H9 (cell line): ENCODE data around the gene CACNA2D4. TPM values are rescaled to one million over a fixed set of nuclear protein-coding genes. Genes with fewer than 3 reads are reported as not detected.

Source experiments
- DNase-seq: peaks from one replicate; pipeline ENCODE4 v3.0.0-alpha.2; 2017
- H2AFZ ChIP-seq: one replicate; pipeline ENCODE4 v1.6.1; 2013; ENCODE audit warnings: mild to moderate bottlenecking, low read length, control low read depth, moderate library complexity
- H2AK5ac ChIP-seq: 2 replicates; pipeline ENCODE4 v1.6.1; 2013; ENCODE audit warnings: low read length, control low read depth, mixed read lengths; ENCODE audit not compliant: insufficient read length
- H2BK120ac ChIP-seq: one replicate; pipeline ENCODE4 v1.6.1; 2013; ENCODE audit warnings: low read depth, mild to moderate bottlenecking, low read length, control low read depth, inconsistent platforms; ENCODE audit not compliant: poor library complexity, severe bottlenecking
- H2BK12ac ChIP-seq: 2 replicates; pipeline ENCODE4 v1.6.1; 2013; ENCODE audit warnings: low read length, control low read depth, mixed read lengths, low read depth; ENCODE audit not compliant: insufficient read length
- H2BK15ac ChIP-seq: 2 replicates; pipeline ENCODE4 v1.6.1; 2013; ENCODE audit warnings: low read depth, low read length, control low read depth
- H2BK20ac ChIP-seq: one replicate; pipeline ENCODE4 v1.6.1; 2013; ENCODE audit warnings: low read depth, mild to moderate bottlenecking, low read length, control low read depth, inconsistent platforms; ENCODE audit not compliant: poor library complexity, severe bottlenecking
- H2BK5ac ChIP-seq: 2 replicates; pipeline ENCODE4 v1.6.1; 2013; ENCODE audit warnings: low read length, control low read depth, mixed read lengths; ENCODE audit not compliant: insufficient read length
- H3K14ac ChIP-seq: 2 replicates; pipeline ENCODE4 v1.6.1; 2013; ENCODE audit warnings: low read length, control low read depth; ENCODE audit not compliant: insufficient read depth
- H3K18ac ChIP-seq: 2 replicates; pipeline ENCODE4 v1.6.1; 2013; ENCODE audit warnings: low read depth, mild to moderate bottlenecking, mixed read lengths, low read length, control low read depth; ENCODE audit not compliant: insufficient read length
- H3K23ac ChIP-seq: 2 replicates; pipeline ENCODE4 v1.6.1; 2013; ENCODE audit warnings: low read length, control low read depth, mixed read lengths, low read depth; ENCODE audit not compliant: insufficient read length
- H3K23me2 ChIP-seq: 2 replicates; pipeline ENCODE4 v1.6.1; 2013; ENCODE audit warnings: low read depth, mild to moderate bottlenecking, mixed read lengths, low read length, control low read depth; ENCODE audit not compliant: insufficient read length, poor library complexity, severe bottlenecking
- H3K27ac ChIP-seq: 2 replicates; pipeline ENCODE4 v1.5.1; 2013; ENCODE audit warnings: low read length, control low read depth, mixed read lengths, low read depth; ENCODE audit not compliant: insufficient read length
- H3K27me3 ChIP-seq: 2 replicates; pipeline ENCODE4 v1.6.1; 2013; ENCODE audit warnings: low read length, control low read depth, inconsistent platforms; ENCODE audit not compliant: insufficient read depth
- H3K4ac ChIP-seq: 2 replicates; pipeline ENCODE4 v1.6.1; 2013; ENCODE audit warnings: low read depth, mild to moderate bottlenecking, control low read depth, inconsistent platforms, low read length, moderate library complexity
- H3K4me1 ChIP-seq: 2 replicates; pipeline ENCODE4 v1.6.1; 2013; ENCODE audit warnings: low read length, control low read depth, inconsistent platforms; ENCODE audit not compliant: insufficient read depth
- H3K4me2 ChIP-seq: 2 replicates; pipeline ENCODE4 v1.6.1; 2013; ENCODE audit warnings: low read length, control low read depth, mixed read lengths; ENCODE audit not compliant: insufficient read length, insufficient read depth
- H3K56ac ChIP-seq: 2 replicates; pipeline ENCODE4 v1.6.1; 2013; ENCODE audit warnings: low read depth, mild to moderate bottlenecking, mixed read lengths, low read length, control low read depth; ENCODE audit not compliant: insufficient read length
- H3K79me1 ChIP-seq: 2 replicates; pipeline ENCODE4 v1.6.1; 2013; ENCODE audit warnings: low read depth, mild to moderate bottlenecking, moderate library complexity, low read length, control low read depth, inconsistent platforms; ENCODE audit not compliant: insufficient read depth, poor library complexity, severe bottlenecking
- H3K79me2 ChIP-seq: 2 replicates; pipeline ENCODE4 v1.6.1; 2013; ENCODE audit warnings: low read length, control low read depth, inconsistent platforms; ENCODE audit not compliant: insufficient read depth
- H3K9ac ChIP-seq: 2 replicates; pipeline ENCODE4 v1.6.1; 2013; ENCODE audit warnings: low read length, control low read depth, mixed read lengths; ENCODE audit not compliant: insufficient read length; ENCODE audit errors: extremely low read depth
- H3K9me3 ChIP-seq: one replicate; pipeline ENCODE4 v1.6.1; 2013; ENCODE audit warnings: low read depth, low read length, inconsistent platforms; ENCODE audit not compliant: control insufficient read depth
- H3T11ph ChIP-seq: one replicate; pipeline ENCODE4 v1.6.1; 2013; ENCODE audit warnings: mild to moderate bottlenecking, low read length, control low read depth, inconsistent platforms
- H4K20me1 ChIP-seq: one replicate; pipeline ENCODE4 v1.6.1; 2013; ENCODE audit not compliant: control insufficient read depth, insufficient read length, insufficient read depth
- H4K5ac ChIP-seq: 2 replicates; pipeline ENCODE4 v1.6.1; 2013; ENCODE audit warnings: low read depth, mild to moderate bottlenecking, mixed read lengths, low read length, control low read depth; ENCODE audit not compliant: insufficient read length
- H4K8ac ChIP-seq: replicated peaks from 2 replicates; pipeline ENCODE4 v1.6.1; 2013; ENCODE audit warnings: low read length, control low read depth, mixed read lengths, low read depth; ENCODE audit not compliant: insufficient read length
- H4K91ac ChIP-seq: 2 replicates; pipeline ENCODE4 v1.6.1; 2013; ENCODE audit warnings: low read depth, mild to moderate bottlenecking, moderate library complexity, mixed read lengths, low read length, control low read depth; ENCODE audit not compliant: insufficient read length
- H3K27ac Mint-ChIP-seq, 3 experiments: 2 replicates in 2 of 3; 3 replicates in 1 of 3; pipeline ENCODE4 v1.8.0; 2020 to 2021; ENCODE audit warnings: mixed read lengths in 3 of 3, mild to moderate bottlenecking in 1 of 3, moderate library complexity in 1 of 3
- H3K27me3 Mint-ChIP-seq: 2 replicates; pipeline ENCODE4 v1.8.0; 2021; ENCODE audit warnings: low read depth, mild to moderate bottlenecking, moderate library complexity, mixed read lengths
- H3K36me3 Mint-ChIP-seq, 3 experiments: 2 replicates in 2 of 3; 3 replicates in 1 of 3; pipeline ENCODE4 v1.8.0; 2020 to 2021; ENCODE audit warnings: low read depth in 3 of 3, mixed read lengths in 3 of 3; ENCODE audit not compliant: insufficient read depth in 1 of 3
- H3K4me1 Mint-ChIP-seq, 2 experiments: 2 replicates each; pipeline ENCODE4 v1.8.0; 2020; ENCODE audit warnings: mixed read lengths in 2 of 2
- H3K4me3 Mint-ChIP-seq, 2 experiments: 2 replicates in 1 of 2; 3 replicates in 1 of 2; pipeline ENCODE4 v1.8.0; 2020 to 2021; ENCODE audit warnings: mild to moderate bottlenecking in 2 of 2, mixed read lengths in 2 of 2, moderate library complexity in 1 of 2
- H3K9me3 Mint-ChIP-seq, 2 experiments: 2 replicates in 1 of 2; 3 replicates in 1 of 2; pipeline ENCODE4 v1.8.0; 2020; ENCODE audit warnings: mild to moderate bottlenecking in 2 of 2, mixed read lengths in 2 of 2, moderate library complexity in 1 of 2
- WGBS: extraction: QIAGEN DNeasy Blood & Tissue Kit; methylation state at CpG from one replicate; pipeline ENCODE4 v1.1.7; 2013; ENCODE audit warnings: missing lambda C conversion rate, low lambda C conversion rate, mixed read lengths; ENCODE audit not compliant: insufficient read length; ENCODE audit errors: extremely low coverage; 5-methylcytosine and 5-hydroxymethylcytosine counted together
- total RNA-seq: library from RNA; stranded (reverse); gene quantifications from 2 replicates; pipeline ENCODE4 v1.2.1, GENCODE V29; 2021
- TF ChIP-seq, protein P1 (sequence below): fragments of 200-600 bp; sonication (generic); conservative IDR thresholded peaks from 3 replicates; pipeline ENCODE4 v1.8.0; 2021; ENCODE audit warnings: antibody characterized with exemption, mild to moderate bottlenecking

Gene CACNA2D4
- total RNA-seq, 1 experiment from 2014 or later = 0.79 TPM

DNA sequence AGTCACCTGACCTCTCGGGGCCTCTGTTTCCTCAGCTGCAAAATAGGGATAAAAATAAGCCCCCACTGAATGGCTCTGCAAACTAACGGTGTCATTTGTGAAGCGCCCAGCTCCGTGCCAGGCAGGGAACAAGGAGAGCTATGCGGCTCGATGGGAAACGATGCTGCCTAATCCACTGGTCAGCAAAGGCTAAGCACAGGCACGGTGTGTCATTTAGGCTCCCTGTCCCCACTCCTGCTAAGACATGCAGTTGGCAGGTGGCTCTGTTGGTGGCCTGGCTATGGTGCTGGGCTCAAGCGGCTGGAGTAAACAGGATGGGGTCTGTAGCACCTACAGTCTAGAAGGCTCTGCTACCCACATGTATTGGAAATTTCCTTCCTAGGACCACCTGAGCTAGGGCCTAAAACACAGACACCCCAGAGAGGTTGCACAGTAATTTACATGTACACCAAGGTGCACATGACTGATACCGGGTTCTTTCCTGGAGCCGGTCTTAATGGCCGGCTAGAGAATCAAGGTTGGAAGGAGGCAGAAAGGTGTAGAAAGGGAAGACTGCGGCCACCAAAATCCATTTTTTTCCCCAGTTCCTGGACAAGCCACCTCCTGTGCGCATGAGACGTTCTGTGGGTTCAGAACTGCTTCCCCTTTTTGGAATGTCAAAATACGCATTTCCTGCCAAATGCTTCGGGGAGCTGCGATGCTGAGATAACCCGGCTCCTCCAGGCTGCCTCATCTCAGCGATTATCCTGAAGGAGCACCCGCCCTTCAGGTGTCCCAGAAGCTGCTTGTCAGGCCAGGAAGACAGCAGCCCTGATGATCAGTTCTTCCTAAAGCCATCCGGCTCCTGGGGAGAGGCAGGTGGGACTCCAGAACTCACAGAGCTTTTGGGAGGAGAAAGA lies 1.0 kb downstream of the CACNA2D4 start:
- Histone ChIP-seq H3K9me3 (no peaks in the 10 kb centered on the region), H3K4me2 (no peak overlapping the region), H2BK15ac (no peak overlapping the region), H2BK12ac (no peak overlapping the region), H2BK5ac (no peak overlapping the region), H2AK5ac (no peak overlapping the region), H3K23me2 (no peaks in the 10 kb centered on the region), H3K56ac (no peak overlapping the region), H4K8ac (no peak overlapping the region), H3K79me1 (no peaks in the 10 kb centered on the region), H3K9ac (no peak overlapping the region), H3K4me1 (no peaks in the 10 kb centered on the region), H3K4ac (no peak overlapping the region), H2BK120ac (no peak overlapping the region), H3K27ac (no peak overlapping the region), H3K14ac (no peak overlapping the region), H3K18ac (no peak overlapping the region), H4K5ac (no peak overlapping the region), H4K20me1 (no peaks in the 10 kb centered on the region), H3K27me3 (no peaks in the 10 kb centered on the region), H2BK20ac (no peak overlapping the region), H3K23ac (no peak overlapping the region), H4K91ac (no peak overlapping the region), H3T11ph (no peak overlapping the region), H3K79me2 (no peaks in the 10 kb centered on the region), H2AFZ (no peak overlapping the region)
- no CpG with 5 or more reads among the region's 22 CpGs for WGBS
- H3K36me3 Mint-ChIP-seq = no peaks in the 10 kb centered on the region; a peak in 1 of 7 replicates
- DNase-seq = peak; percentile 22
- no peaks in the 10 kb centered on the region for H3K9me3 Mint-ChIP-seq
- no peak overlapping the region; a peak in 1 of 5 replicates for H3K4me3 Mint-ChIP-seq
- H3K27ac Mint-ChIP-seq = peak overlapping the region in 1 of 3 experiments; percentile 11; a peak in 3 of 7 replicates
- TF ChIP-seq, protein P1, sequence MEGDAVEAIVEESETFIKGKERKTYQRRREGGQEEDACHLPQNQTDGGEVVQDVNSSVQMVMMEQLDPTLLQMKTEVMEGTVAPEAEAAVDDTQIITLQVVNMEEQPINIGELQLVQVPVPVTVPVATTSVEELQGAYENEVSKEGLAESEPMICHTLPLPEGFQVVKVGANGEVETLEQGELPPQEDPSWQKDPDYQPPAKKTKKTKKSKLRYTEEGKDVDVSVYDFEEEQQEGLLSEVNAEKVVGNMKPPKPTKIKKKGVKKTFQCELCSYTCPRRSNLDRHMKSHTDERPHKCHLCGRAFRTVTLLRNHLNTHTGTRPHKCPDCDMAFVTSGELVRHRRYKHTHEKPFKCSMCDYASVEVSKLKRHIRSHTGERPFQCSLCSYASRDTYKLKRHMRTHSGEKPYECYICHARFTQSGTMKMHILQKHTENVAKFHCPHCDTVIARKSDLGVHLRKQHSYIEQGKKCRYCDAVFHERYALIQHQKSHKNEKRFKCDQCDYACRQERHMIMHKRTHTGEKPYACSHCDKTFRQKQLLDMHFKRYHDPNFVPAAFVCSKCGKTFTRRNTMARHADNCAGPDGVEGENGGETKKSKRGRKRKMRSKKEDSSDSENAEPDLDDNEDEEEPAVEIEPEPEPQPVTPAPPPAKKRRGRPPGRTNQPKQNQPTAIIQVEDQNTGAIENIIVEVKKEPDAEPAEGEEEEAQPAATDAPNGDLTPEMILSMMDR = no peak
- H3K4me1 Mint-ChIP-seq = peaks cover 19 to 48% of the 10 kb centered on the region in 2 experiments
- no peaks in the 10 kb centered on the region; the same call in 1 of the 2 replicates for H3K27me3 Mint-ChIP-seq
